Activated naive CD8-positive, alpha-beta T cell treated with anti-CD3 and anti-CD28 coated beads, Interleukin-2, amount 50 U/mL, for 24 hours (primary cell): ENCODE results near the gene BABAM1.

Experiments used
- ATAC-seq: fragments of 150-1000 bp; cut with Tn5 transposase; one replicate; pipeline ENCODE4 v1.10.0; 2021
- DNase-seq: peaks from one replicate; pipeline ENCODE4 v3.0.0; 2021
- H3K27ac Mint-ChIP-seq: one replicate; pipeline ENCODE4 v1.8.0; 2021; ENCODE audit warnings: mild to moderate bottlenecking, mixed read lengths
- H3K27me3 Mint-ChIP-seq: one replicate; pipeline ENCODE4 v1.8.0; 2021; ENCODE audit warnings: mixed read lengths
- H3K36me3 Mint-ChIP-seq: one replicate; pipeline ENCODE4 v1.8.0; 2021; ENCODE audit warnings: low read depth, mixed read lengths
- H3K4me1 Mint-ChIP-seq: one replicate; pipeline ENCODE4 v1.8.0; 2021; ENCODE audit warnings: mixed read lengths
- H3K4me3 Mint-ChIP-seq: one replicate; pipeline ENCODE4 v1.8.0; 2021; ENCODE audit warnings: mild to moderate bottlenecking, moderate library complexity, mixed read lengths
- H3K9me3 Mint-ChIP-seq: one replicate; pipeline ENCODE4 v1.8.0; 2021; ENCODE audit warnings: mixed read lengths

The BABAM1 gene

DNA sequence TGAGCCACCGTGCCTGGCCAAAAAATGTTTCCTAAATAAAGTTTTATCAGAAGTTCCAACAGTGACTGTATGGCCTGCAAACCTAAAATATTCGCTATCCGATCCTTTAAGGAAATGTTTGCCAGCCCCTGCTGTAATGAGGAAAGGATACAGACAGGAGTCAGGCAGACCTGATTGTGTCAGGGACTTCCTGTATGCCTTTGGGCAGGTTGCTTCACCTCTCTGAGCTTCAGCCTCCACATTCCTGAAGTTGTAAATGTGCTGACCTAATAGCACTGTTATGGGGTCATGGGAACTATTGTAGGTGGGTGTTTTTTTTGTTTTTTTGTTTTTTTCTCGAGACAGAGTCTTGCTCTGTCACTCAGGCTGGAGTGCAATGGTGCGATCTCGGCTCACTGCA lies 29.7 kb downstream of the BABAM1 start:
- Mint-ChIP-seq H3K27me3 (no peaks in the 10 kb centered on the region), H3K36me3 (peaks cover 16% of the 10 kb centered on the region), H3K4me3 (no peak overlapping the region), H3K4me1 (peaks cover 16% of the 10 kb centered on the region), H3K9me3 (no peaks in the 10 kb centered on the region), H3K27ac (no peak overlapping the region)
- ATAC-seq (no peak), DNase-seq (no peak)

GRCh38 chr19:17300992-17301619 lies 33.9 kb downstream of the BABAM1 start:
- ATAC-seq: no peak
- no peaks in the 10 kb centered on the region for H3K9me3 Mint-ChIP-seq
- no peaks in the 10 kb centered on the region for H3K27me3 Mint-ChIP-seq
- H3K4me3 Mint-ChIP-seq: no peak overlapping the region
- no peak overlapping the region for H3K27ac Mint-ChIP-seq
- H3K4me1 Mint-ChIP-seq: peaks cover 29% of the 10 kb centered on the region
- no peak for DNase-seq
- peaks cover 13% of the 10 kb centered on the region for H3K36me3 Mint-ChIP-seq

DNA sequence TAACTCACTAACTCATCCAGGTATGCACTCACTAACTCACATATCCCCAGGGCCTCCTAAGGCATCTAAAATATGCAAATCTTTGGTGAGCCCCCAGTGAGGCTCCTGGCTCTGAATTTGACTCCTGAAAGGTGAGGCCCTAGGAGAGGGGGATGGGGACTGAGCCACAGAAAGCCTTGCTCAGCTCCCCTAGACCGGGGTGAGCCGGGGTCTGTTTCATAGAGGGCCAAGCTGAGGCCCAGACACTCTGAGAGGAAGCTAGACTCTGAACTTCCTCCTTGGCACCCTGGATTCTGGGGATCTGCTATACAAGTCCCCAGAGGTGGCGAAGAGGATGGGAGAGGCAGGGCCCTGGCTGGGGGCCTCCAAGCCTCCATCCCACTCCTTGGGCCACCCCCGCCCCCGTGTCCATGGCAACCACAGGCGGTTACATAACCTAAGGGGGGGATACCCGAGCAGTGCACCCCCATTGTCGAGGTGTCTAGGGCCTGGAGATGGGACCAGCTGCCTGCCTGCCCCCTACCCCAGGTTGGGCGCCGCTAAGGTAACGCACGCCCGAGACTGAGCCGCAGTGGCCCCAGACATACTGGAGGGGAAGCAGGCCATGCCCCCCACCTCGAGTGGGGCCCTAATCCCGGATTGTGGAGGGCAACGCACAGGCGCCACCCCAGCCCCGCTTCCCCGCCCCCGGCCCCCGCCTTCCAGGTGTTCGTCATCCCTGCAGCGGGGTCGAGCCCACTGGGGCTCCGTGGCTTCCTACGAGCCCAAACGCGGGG lies 35.3 kb downstream of the BABAM1 start:
- Mint-ChIP-seq H3K36me3 (peaks cover 11% of the 10 kb centered on the region), H3K9me3 (no peaks in the 10 kb centered on the region), H3K27ac (no peak overlapping the region), H3K27me3 (no peaks in the 10 kb centered on the region), H3K4me3 (peak overlapping the region; percentile 65), H3K4me1 (peaks cover 34% of the 10 kb centered on the region)
- peak; percentile 0 for ATAC-seq
- peak; percentile 22 for DNase-seq

- DNase-seq: peak; percentile 95
- Mint-ChIP-seq H3K4me1 (peaks cover 39% of the 10 kb centered on the region), H3K27me3 (no peaks in the 10 kb centered on the region), H3K27ac (no peak within 1 kb of the TSS), H3K9me3 (no peaks in the 10 kb centered on the region), H3K4me3 (peak within 1 kb of the TSS; percentile 65), H3K36me3 (peaks cover 7% of the 10 kb centered on the region)
- peak; percentile 69 for ATAC-seq
Observed at GRCh38 chr19:17303167-17303939, 36.1 kb downstream of the BABAM1 start, which contains the start of gene ABHD8. ABHD8 (minus strand) TSS chr19:17303425; CDS start chr19:17301616, 1,809 bp downstream.

DNA sequence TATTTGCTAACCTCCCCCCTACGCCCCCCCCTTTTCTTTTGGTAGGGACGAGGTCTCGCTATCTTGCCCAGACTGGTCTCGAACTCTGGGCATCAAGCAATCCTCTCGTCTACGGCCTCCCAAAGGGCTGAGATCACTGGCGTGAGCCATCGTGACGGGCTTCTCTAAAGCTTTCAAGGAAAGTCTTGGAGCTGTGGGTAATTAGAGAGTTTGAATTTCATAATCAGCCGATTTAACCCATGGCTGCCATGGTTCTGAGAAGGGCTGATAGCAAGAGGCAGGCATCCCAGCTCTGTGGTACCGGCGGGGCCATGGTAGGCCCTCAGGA lies 36.7 kb downstream of the BABAM1 start:
- Mint-ChIP-seq H3K4me1 (peaks cover 40% of the 10 kb centered on the region), H3K9me3 (no peaks in the 10 kb centered on the region), H3K4me3 (peak overlapping the region; percentile 65), H3K27me3 (no peaks in the 10 kb centered on the region), H3K27ac (no peak overlapping the region), H3K36me3 (peaks cover 3% of the 10 kb centered on the region)
- no peak for ATAC-seq
- no peak for DNase-seq

DNA sequence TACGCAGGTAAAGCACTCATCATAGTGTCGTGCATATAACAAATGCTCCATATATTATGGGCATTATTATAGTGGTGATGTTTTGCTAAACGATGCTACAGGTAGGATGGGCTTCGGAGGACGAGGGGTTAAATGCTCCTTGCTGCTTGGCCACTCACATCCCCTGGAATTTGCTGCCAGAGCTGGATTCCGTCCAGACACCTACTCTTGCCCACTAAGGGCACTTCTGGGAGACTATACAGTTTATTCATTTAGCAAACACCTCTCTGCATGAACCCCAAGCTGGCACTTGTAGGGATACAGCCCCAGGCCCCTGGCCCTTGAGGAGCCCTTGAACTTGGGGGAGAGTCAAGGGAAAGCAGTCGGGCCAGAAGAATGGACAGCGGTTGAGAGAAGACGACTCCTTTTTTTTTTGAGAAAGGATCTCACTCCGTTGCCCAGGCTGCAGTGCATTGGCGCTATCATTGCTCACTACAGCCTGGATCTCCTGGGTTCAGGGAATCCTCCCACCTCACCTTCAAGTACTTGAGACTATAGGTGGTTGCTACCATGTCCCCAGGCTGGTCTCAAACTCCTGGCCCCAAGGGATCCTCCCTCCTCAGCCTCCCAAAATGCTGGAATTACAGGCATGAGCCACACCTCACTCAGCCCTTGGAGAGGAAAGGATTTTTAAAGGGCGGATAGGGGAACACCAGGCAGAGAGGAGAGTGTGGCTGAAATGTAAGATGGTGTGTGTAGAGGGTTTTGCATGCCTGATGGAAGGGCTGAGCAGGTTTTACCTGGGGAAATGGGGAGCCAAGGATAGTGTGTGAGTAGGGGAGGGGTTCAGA lies 37.4 kb downstream of the BABAM1 start:
- H3K27ac Mint-ChIP-seq: peak overlapping the region; percentile 87
- peaks cover 44% of the 10 kb centered on the region for H3K4me1 Mint-ChIP-seq
- no peak for ATAC-seq

DNA sequence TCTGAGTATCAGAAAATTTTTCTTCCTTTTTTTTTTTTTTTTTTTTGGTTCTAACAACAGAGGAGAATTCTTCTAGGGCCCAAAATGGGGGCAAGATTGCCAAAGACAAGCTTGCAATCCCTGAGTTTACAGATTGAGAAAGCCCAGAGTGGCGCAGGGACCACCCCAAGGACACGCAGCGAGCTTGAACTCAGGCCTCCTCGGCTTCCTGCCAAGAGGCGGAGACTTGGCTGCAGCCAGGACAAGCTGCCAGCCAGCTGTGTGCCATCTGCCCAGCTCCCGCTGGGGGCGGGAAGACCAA lies 37.9 kb downstream of the BABAM1 start:
- ATAC-seq (no peak), DNase-seq (no peak)
- Mint-ChIP-seq H3K27me3 (peaks cover 2% of the 10 kb centered on the region), H3K27ac (peak overlapping the region; percentile 87), H3K4me3 (peak overlapping the region; percentile 90), H3K36me3 (peaks cover 3% of the 10 kb centered on the region), H3K9me3 (no peaks in the 10 kb centered on the region), H3K4me1 (peaks cover 46% of the 10 kb centered on the region)

More for the DNA sequence above, 37.4 kb downstream of the BABAM1 start:
- Mint-ChIP-seq H3K9me3 (no peaks in the 10 kb centered on the region), H3K27me3 (peaks cover 2% of the 10 kb centered on the region), H3K36me3 (peaks cover 3% of the 10 kb centered on the region), H3K4me3 (peak overlapping the region; percentile 90)
- no peak for DNase-seq

GRCh38 chr19:17305517-17306284 lies 38.5 kb downstream of the BABAM1 start, which contains the start of gene MRPL34:
MRPL34 (plus strand) TSS chr19:17305872; CDS start chr19:17305893, 21 bp downstream.
- Mint-ChIP-seq H3K27me3 (peaks cover 2% of the 10 kb centered on the region), H3K4me1 (peaks cover 48% of the 10 kb centered on the region)

GRCh38 chr19:17306285-17306714 lies 39.1 kb downstream of the BABAM1 start:
- no peak for DNase-seq
- ATAC-seq: no peak
- peaks cover 52% of the 10 kb centered on the region for H3K4me1 Mint-ChIP-seq
- peak overlapping the region; percentile 90 for H3K4me3 Mint-ChIP-seq
- H3K9me3 Mint-ChIP-seq: no peaks in the 10 kb centered on the region
- H3K36me3 Mint-ChIP-seq: peaks cover 5% of the 10 kb centered on the region
- peak overlapping the region; percentile 91 for H3K27ac Mint-ChIP-seq
- peaks cover 2% of the 10 kb centered on the region for H3K27me3 Mint-ChIP-seq

More at GRCh38 chr19:17305517-17306284, 38.5 kb downstream of the BABAM1 start, which contains the start of gene MRPL34:
- Mint-ChIP-seq H3K27ac (peak within 1 kb of the TSS; percentile 91), H3K4me3 (peak within 1 kb of the TSS; percentile 90), H3K9me3 (no peaks in the 10 kb centered on the region), H3K36me3 (peaks cover 4% of the 10 kb centered on the region)
- ATAC-seq: peak; percentile 71
- DNase-seq: peak; percentile 95

DNA sequence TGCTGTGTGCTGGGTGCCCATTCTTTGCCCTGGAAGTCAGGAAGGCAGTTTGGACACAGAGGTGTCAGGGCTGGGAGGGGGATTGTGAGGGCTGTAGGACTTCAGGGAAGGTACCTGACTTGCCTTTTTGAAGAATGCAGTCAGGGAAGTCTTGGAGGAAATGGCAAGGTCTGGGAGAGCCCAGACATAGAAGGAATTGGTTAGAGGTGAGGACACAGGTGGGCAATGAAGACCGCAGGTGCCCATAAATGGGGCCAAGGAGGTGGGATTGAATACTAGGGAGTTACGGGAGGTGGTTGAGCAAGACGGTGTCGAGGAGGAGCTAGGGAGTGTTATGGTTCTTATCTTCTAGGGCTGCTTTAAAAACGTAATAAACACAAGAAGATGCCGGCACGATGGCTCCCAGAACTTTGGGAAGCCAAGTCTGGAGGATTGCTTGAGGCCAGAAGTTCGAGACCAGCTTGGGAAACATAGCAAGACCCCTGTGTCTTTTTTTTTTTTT lies 40.7 kb downstream of the BABAM1 start:
- H3K9me3 Mint-ChIP-seq: no peaks in the 10 kb centered on the region
- peaks cover 2% of the 10 kb centered on the region for H3K27me3 Mint-ChIP-seq
- DNase-seq (no peak), ATAC-seq (no peak)
- H3K36me3 Mint-ChIP-seq: peaks cover 5% of the 10 kb centered on the region
- no peak overlapping the region for H3K27ac Mint-ChIP-seq
- H3K4me1 Mint-ChIP-seq: peaks cover 53% of the 10 kb centered on the region
- H3K4me3 Mint-ChIP-seq: peak overlapping the region; percentile 90

- ATAC-seq: peak; percentile 87
- H3K36me3 Mint-ChIP-seq: peaks cover 5% of the 10 kb centered on the region
- peaks cover 2% of the 10 kb centered on the region for H3K27me3 Mint-ChIP-seq
- peaks cover 46% of the 10 kb centered on the region for H3K4me1 Mint-ChIP-seq
- H3K4me3 Mint-ChIP-seq: peak within 1 kb of the TSS; percentile 84
- H3K27ac Mint-ChIP-seq: peak within 1 kb of the TSS; percentile 90
- peak; percentile 98 for DNase-seq
- no peaks in the 10 kb centered on the region for H3K9me3 Mint-ChIP-seq
Observed at GRCh38 chr19:17309198-17309964, 42.1 kb downstream of the BABAM1 start, which contains the start of gene DDA1. DDA1 (plus strand) TSS chr19:17309563; CDS start chr19:17309655, 92 bp downstream.

DNA sequence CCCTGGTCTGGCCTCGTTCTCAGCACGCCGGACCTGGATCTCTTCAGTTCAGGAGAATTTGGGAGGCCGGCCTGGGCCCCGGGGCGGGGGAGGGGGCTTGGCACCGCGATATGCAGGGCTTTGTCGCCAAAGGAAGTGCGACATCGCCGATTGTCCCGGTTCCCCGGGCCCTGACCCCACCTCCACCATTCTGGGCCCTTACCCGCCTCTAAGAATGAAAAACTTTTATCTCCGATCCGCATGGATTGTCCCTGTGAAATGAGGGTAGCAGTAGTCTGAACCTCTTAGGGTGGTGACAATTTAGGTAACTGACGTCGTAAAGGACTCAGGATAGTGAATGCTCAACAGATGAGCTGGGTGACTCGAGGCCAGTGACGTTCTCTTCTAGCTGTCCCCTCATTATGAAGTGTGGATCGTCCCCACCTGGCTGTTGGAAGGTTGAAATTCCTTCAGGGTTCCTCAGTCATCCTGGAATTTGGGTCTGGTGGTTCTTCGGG lies 42.8 kb downstream of the BABAM1 start:
- peaks cover 39% of the 10 kb centered on the region for H3K4me1 Mint-ChIP-seq
- peaks cover 2% of the 10 kb centered on the region for H3K27me3 Mint-ChIP-seq
- ATAC-seq: no peak
- no peaks in the 10 kb centered on the region for H3K9me3 Mint-ChIP-seq
- peaks cover 5% of the 10 kb centered on the region for H3K36me3 Mint-ChIP-seq
- peak overlapping the region; percentile 90 for H3K27ac Mint-ChIP-seq
- no peak for DNase-seq
- H3K4me3 Mint-ChIP-seq: peak overlapping the region; percentile 84
